Measurements from ENCODE around the gene KDR. TPM values are rescaled to one million over a fixed set of nuclear protein-coding genes. Genes with fewer than 3 reads are reported as not detected.

Gene KDR
- total RNA-seq, 1 experiment from 2014 or later: 0.52 TPM

- no peak overlapping the region for H3K4me2 ChIP-seq (ENCODE audit: low read length)
- H3K79me2 ChIP-seq (ENCODE audit: insufficient read depth, low read length): no peaks in the 10 kb centered on the region
- TF ChIP-seq ZFX (IDR thresholded peaks at IDR 0.05) (no peak), CBX3 (IDR thresholded peaks at IDR 0.05; ENCODE audit: low read depth) (no peak)
- no peak overlapping the region for H2AFZ ChIP-seq (ENCODE audit: low read depth, low read length, poor library complexity, severe bottlenecking)
- H3K4me1 ChIP-seq (ENCODE audit: control insufficient read depth in 1 of 2, insufficient read depth in 2 of 2, low read length in 2 of 2): no peaks in the 10 kb centered on the region
- CTCF ChIA-PET: no interaction called here
- BruUV-seq (replicated peaks): no TSS peak
- H3K27ac ChIP-seq (ENCODE audit: low read depth, low read length): no peak overlapping the region
- intact Hi-C loops (cut with micrococcal nuclease): no loop called here
- ATAC-seq: no peak
- H3K9ac ChIP-seq (ENCODE audit: low read length): no peak overlapping the region
- no peaks in the 10 kb centered on the region for H4K20me1 ChIP-seq (ENCODE audit: insufficient read depth)
- no peaks in the 10 kb centered on the region for H3K27me3 ChIP-seq (ENCODE audit: insufficient read depth, low read length)
- POLR2A ChIA-PET: interaction anchor here (0.6 kb wide), 1 partner anchor 39 kb away, joined by 3 read pairs; no protein-coding TSS in a partner anchor
- no peaks in the 10 kb centered on the region for H3K36me3 ChIP-seq (ENCODE audit: control insufficient read depth in 1 of 2, insufficient read depth in 2 of 2, low read length in 2 of 2)
- H3K4me3 ChIP-seq (replicated peaks in 1 of 2; ENCODE audit: low read depth in 1 of 2, low read length in 2 of 2): no peak overlapping the region
- no peaks in the 10 kb centered on the region for H3K9me2 ChIP-seq (ENCODE audit: insufficient read depth)
- DNase-seq (ENCODE audit: low read depth, low spot score): no peak
- RAD21 ChIA-PET (ENCODE audit: low non-redundant PET in 1 of 2, low total read pairs in 2 of 2, uncharacterized antibody in 2 of 2, unreplicated experiment in 2 of 2): no interaction called here
- no peaks in the 10 kb centered on the region for H3K9me3 ChIP-seq (ENCODE audit: control insufficient read depth in 1 of 2, insufficient read depth in 1 of 2, low read depth in 1 of 2, low read length in 2 of 2)
Observed at GRCh38 chr4:55029321-55029720, 96.1 kb downstream of the KDR start.

Other genes with a start within 250 kb of the KDR start
- 19.9 TPM for gene SRD5A3, start 220.6 kb upstream of the KDR start, total RNA-seq (2021; ENCODE audit: unreplicated experiment)

Measured in HCT116 (cell line).